ENCODE data around the gene FAM217B. TPM values are rescaled to one million over a fixed set of nuclear protein-coding genes. Genes with fewer than 3 reads are reported as not detected.
"Not testable (repeated sequence)": the region's sequence is repeated elsewhere in the genome, so short reads cannot be mapped to it uniquely, and the experiment has no call there.

FAM217B gene
- total RNA-seq, 1 donor from 2014 or later, result 6.0 TPM

GRCh38 chr20:59938696-59939051 is 1.5 kb upstream of the FAM217B start:
- peak; percentile 30 for DNase-seq (ENCODE audit: low read depth)

GRCh38 chr20:59939052-59939878 is 924 bp upstream of the FAM217B start:
- no peak for DNase-seq (ENCODE audit: low read depth)

- DNase-seq (ENCODE audit: low read depth), result no peak
Observed at GRCh38 chr20:59939879-59940128, 385 bp upstream of the FAM217B start.

GRCh38 chr20:59940956-59941294 is 736 bp downstream of the FAM217B start:
- DNase-seq (ENCODE audit: low read depth), result no peak

DNA sequence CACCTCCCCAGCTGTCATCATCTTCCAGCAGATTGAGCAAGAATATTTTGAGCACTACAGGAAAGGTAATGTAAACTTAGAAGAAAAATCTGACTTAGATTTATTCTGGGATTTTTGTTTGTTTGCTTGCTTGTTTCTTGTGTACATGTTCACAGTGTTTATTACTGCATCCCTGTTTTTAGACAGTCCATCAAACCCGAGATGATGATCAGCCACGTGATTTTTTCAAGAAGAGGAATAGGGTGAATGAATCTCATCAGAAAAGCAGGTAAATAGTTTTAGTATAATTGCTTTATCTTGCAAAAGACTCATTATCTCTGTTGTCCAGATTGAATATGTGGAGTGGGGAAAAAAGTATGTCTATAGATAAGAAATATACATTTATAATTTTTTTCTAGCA is 2.1 kb downstream of the FAM217B start:
- no peak for DNase-seq (ENCODE audit: low read depth)

GRCh38 chr20:59944726-59945125 is 4.5 kb downstream of the FAM217B start:
- DNase-seq (ENCODE audit: low read depth), result no peak

DNA sequence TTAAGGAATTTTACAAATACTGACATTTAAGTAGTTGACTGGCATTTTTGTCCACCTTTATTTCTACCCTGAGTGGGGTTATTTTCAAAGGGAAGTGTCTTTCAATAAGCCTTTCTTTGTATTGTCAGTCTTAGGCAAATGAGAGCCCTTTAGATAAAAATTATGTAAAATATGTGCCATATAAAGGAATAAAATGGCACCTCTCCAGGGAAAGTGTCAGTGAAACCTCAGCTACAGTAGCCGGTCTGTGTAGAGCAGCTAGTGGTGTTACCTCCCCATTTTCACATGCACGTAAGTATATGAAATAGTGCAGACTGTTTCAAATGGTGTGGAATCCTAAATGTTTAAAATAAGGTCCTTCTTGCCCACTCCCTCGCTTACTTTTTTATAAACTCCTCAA is 5.0 kb downstream of the FAM217B start:
- DNase-seq (ENCODE audit: low read depth), result no peak

DNA sequence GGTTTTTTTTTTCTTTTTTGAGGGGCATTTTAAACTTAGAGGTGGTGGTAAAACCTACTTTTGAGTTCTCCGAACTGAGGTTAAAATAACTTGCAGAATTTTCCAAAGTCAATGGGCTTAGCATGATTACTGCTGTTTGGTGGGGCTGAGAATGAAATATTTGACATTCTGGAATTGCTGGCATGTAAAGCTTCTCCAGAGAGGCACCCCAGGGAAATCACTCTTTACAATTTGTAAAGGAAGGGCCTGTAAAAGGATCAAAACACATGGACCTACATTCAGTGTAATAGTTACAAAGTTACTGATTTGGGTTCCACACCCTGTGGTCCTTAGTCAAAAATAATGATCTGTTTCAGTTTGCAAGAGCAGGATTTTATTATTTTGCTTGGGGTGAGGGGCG is 5.5 kb downstream of the FAM217B start:
- no peak for DNase-seq (ENCODE audit: low read depth)

- no peak for DNase-seq (ENCODE audit: low read depth)
Observed at GRCh38 chr20:59947376-59947775, 7.2 kb downstream of the FAM217B start.

DNA sequence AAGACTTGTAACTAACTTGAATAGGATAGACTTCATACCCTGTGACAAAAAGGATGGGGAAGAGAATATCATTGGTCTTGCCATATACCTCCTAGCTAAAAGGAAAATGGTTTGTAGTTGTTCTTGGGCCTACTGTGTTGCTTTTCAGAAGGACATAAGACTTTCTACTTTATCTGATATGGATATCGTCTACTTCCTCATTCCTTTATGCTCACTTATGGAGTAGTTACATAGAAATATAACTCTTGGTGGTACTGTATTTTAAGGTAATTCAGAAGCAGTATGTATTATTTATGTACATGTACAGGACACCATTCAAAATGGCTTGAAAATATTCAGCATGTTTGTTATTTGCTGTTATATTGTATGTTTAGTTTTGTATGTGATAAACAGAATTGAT is 8.0 kb downstream of the FAM217B start:
- no peak for DNase-seq (ENCODE audit: low read depth)

DNA sequence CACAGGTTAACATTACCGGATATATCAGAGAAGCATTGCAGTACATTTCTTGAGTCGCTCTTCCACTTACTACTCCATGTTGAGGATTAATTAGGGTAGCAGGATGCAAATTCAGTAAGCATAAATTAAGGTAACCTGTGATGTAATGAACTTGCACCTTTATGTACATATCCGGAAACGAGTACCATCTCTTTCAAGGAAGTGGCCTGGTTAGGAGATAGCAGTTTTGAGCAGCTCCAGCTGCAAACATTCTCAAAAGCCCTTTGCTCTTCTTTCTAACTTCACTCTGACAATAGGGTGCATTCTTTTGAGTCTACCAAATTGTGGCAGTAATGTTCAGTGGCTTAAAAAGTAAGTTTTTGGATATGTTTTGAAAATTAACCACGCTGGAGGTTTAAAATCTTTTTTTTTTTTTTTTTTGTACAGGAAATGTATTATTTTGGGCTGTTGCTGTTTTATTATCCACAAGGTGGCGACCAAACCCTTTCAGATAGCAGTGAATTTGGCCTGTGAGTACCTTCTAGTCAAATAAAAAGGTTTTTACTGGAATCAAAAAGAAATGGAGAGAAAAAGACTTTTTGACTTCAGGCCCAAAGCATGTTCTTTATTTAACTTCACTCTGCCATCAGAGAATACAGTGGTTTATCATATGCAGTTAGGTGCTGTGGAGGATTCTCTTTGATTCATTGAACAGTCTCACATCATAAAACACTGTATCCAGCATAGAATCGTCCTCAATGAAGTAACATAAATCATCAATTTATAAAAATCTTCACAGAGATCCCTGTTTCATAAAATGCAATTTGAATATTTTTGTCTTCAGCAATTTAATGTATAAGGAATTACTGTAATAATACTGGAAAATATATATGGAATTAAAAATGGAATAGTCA is 8.9 kb downstream of the FAM217B start:
- DNase-seq (ENCODE audit: low read depth), result peak; percentile 60

- DNase-seq (ENCODE audit: low read depth), result no peak
Observed at GRCh38 chr20:59949911-59950310, 9.7 kb downstream of the FAM217B start.

GRCh38 chr20:59954718-59955117 is 14.5 kb downstream of the FAM217B start:
- DNase-seq (ENCODE audit: low read depth), result no peak

- DNase-seq (ENCODE audit: low read depth), result peak; percentile 18
Observed at GRCh38 chr20:59955131-59955796, 15.1 kb downstream of the FAM217B start.

DNA sequence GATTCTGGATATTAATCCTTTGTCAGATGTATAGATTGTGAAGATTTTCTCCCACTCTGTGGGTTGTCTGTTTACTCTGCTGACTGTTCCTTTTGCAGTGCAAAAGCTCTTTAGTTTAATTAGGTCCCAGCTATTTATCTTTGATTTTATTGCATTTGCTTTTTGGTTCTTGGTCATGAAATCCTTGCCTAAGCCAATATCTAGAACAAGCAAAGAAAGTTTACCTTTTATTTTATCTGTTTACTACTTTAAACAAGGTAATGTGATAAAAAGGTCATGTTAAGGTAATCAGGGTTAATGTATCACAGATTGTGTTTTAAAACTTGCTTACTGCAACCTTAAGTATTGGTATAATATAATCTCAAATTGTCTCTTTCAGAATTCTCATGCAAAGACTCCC is 17.4 kb downstream of the FAM217B start:
- not testable (repeated sequence) for DNase-seq (ENCODE audit: low read depth)

DNA sequence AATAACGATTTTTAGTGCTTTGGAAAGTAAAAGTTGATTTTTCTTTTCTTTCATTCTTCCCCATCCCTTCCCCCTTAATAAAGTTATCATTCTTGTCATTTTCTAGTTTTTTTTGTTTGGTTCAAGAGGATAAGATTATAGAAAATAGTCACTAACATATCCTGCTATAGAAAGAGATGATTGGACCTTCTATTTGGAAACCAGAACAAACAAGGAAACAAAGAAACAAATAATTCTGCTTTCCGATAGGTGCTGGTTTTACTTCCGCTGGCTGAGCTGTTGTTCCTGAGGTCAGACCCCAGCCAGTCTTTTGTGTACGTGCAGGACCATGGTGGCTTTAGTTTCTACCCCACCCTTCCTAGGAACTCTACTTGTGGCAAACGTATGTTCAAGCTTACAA is 17.9 kb downstream of the FAM217B start, which contains the start of gene CDH26:
Gene CDH26 (plus strand): TSS at position 301 of the 400 bp plus-strand sequence. CDS start 304 bp downstream, outside the sequence.
- DNase-seq (ENCODE audit: low read depth), result no peak

DNA sequence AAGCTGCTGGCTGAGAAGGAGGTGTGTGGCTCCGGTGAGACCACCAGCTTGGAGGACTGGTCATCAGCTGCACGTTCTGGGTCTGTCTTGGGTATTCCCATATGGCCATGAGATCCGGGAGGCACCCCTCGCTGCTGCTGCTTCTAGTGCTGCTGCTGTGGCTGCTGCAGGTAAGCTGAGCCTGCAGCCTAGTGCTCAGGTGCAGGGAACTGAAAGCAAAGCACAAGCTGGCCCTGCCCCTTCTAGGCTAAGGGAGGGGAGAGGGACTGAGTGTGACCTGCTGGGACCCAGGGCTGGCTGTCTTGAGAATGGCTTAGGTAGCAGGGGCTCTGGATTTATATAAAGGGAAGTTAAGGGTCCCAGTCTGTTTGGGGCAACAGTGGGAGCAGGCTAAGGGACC is 18.4 kb downstream of the FAM217B start:
- DNase-seq (ENCODE audit: low read depth), result no peak

DNA sequence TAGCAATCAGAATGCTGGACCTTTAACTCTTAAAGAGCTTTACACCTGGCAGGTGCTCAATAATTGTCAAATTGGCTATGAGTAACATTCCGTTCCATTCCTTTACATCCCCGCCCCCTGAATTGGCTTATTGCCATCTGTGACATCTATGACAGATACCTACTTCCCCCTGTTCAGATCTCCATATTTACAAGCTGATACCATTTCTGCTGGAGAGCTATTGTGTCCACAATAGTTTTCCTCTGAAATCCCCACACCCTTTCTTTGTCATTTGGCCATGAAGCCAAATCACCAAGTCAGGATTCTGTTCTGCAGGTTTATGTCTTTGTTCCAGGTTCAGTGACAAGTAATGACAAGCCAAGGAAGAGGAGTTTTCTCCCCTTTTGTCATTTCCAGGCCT is 21.2 kb downstream of the FAM217B start:
- DNase-seq (ENCODE audit: low read depth), result no peak

GRCh38 chr20:59962155-59962554 is 22.0 kb downstream of the FAM217B start:
- DNase-seq (ENCODE audit: low read depth), result no peak

- DNase-seq (ENCODE audit: low read depth), result no peak
Observed at GRCh38 chr20:59966428-59966827, 26.2 kb downstream of the FAM217B start.

- no peak for DNase-seq (ENCODE audit: low read depth)
Observed at GRCh38 chr20:59971428-59971827, 31.2 kb downstream of the FAM217B start.

DNA sequence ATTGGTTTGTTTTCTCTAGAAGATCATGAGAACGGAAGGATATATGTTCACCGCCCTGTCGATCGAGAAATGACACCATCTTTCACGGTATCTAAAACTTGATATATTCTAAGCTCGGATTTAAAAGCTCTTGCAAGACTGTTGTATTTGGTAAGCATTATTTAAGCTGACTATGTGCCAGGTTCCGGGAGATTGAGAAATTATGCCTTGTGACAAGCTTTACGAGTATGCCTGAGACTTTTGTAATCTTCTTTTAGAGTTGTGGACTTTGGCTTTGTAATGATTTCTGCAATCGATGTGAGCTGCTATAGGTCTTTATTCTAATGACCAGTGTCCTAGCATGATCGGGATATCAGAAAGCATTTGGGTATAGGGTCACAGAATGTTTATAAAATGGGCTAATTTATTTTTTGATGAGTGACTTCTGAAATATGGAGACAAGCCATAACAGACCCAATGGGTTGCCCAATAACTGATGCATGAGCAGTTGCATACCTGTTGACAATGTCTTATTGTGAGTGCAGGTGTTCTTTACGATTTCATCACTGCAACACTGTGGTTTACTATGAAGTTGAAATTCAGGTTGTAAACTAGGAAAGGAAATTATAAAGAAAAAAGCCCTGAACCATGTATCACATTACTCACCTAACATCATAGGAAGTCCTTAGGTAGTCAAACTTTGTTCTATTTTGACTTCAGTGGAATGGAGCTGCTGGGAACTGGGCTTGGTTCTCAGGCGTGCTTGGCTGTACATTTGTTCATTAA is 32.0 kb downstream of the FAM217B start:
- peak; percentile 42 for DNase-seq (ENCODE audit: low read depth)
